ENCODE data around the gene MGAT5. TPM values are rescaled to one million over a fixed set of nuclear protein-coding genes. Genes with fewer than 3 reads are reported as not detected.
A peak's percentile ranks its signal among the peaks of the same experiment; 100 is the strongest.

MGAT5 gene
- total and polyA plus RNA-seq, 4 donors: 3.6 to 53.7 (median 31.3) TPM

DNA sequence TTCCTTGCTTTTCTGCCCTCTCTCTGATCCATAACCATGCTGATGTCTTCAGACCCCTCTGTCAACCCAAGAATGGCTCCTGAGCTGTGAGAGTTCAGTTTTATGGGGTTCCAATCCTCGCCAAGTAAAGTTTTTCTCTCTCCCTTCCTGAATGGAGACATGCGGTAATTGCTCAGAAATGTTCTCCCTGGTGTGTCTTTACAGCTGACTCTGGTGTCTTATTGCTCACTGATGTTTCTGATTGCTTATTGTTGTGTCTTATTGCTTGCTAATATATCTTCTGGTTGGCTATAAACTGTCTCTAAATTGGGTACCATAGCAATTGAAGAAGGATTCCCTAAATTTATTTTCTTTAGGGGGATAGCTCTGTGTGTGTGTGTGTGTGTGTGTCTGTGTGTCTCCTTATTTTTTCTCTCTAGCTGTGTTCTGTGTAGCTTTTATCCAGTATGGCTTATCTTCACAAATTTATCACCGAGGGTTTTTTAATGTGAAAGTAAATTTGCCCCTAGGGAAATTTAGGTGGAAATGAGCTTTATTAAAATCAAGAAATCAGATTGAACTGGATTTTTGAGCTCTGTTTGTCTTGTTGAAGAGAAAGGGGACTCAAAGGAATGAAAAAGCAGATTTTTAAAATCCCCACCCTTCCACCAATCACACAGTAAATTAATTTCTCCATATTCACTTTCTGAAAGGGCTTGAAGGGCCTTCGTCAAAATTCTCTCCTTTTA is 19.5 kb downstream of the MGAT5 start:
- no peak overlapping the region for H3K27ac ChIP-seq (ENCODE audit: low read depth in 1 of 2, low read length in 1 of 2)

DNA sequence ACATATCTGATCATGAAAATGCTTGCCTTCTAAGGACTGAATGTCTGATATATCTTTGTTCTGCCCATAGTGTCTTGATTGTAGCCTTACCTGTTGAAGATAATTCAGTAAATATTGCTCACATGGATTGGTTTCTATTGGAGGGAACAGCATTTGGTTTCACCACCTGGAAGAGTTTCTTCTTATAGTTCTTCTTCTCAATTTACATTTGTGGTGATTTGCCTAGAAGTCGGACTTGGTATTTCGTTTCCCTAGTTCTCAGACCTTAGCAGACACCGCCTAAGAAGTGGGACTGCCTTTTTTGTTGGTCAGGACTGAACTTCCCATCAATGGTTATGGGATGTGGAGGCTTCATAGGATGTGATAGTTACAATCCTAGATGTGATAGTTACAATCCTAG is 20.2 kb downstream of the MGAT5 start:
- Histone ChIP-seq H3K27me3 (ENCODE audit: control insufficient read depth in 3 of 3, insufficient read depth in 3 of 3, low read length in 2 of 3) (no peaks in the 10 kb centered on the region), H3K9ac (ENCODE audit: insufficient read depth in 1 of 2, low read length in 2 of 2) (no peak overlapping the region), H3K4me1 (ENCODE audit: control insufficient read depth in 5 of 5, insufficient read depth in 5 of 5, low read length in 5 of 5) (peaks cover 0 to 35% (median 3%) of the 10 kb centered on the region in 5 donors), H3K4me3 (no peak overlapping the region), H3K36me3 (ENCODE audit: control insufficient read depth in 4 of 4, insufficient read depth in 4 of 4, low read length in 4 of 4) (peaks cover 0 to 4% (median 2%) of the 10 kb centered on the region in 4 donors), H3K9me3 (ENCODE audit: control insufficient read depth in 4 of 4, insufficient read depth in 3 of 4, low read length in 3 of 4) (no peaks in the 10 kb centered on the region), H3K27ac (ENCODE audit: low read depth in 1 of 2, low read length in 1 of 2) (peak overlapping the region in 1 of 2 donors; percentile 25)
- TF ChIP-seq, protein P1, sequence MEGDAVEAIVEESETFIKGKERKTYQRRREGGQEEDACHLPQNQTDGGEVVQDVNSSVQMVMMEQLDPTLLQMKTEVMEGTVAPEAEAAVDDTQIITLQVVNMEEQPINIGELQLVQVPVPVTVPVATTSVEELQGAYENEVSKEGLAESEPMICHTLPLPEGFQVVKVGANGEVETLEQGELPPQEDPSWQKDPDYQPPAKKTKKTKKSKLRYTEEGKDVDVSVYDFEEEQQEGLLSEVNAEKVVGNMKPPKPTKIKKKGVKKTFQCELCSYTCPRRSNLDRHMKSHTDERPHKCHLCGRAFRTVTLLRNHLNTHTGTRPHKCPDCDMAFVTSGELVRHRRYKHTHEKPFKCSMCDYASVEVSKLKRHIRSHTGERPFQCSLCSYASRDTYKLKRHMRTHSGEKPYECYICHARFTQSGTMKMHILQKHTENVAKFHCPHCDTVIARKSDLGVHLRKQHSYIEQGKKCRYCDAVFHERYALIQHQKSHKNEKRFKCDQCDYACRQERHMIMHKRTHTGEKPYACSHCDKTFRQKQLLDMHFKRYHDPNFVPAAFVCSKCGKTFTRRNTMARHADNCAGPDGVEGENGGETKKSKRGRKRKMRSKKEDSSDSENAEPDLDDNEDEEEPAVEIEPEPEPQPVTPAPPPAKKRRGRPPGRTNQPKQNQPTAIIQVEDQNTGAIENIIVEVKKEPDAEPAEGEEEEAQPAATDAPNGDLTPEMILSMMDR (IDR thresholded peaks at IDR 0.05; ENCODE audit: control extremely low read depth, extremely low read depth): no peak
- WGBS, 2 donors: 94 to 99% methylated on average over 3 of the region's 3 CpGs
- DNase-seq (no peak), ATAC-seq (ENCODE audit: insufficient read depth, low FRiP score) (no peak)

More for the DNA sequence above, 19.5 kb downstream of the MGAT5 start:
- Histone ChIP-seq H3K4me3 (no peak overlapping the region), H3K9me3 (ENCODE audit: control insufficient read depth in 4 of 4, insufficient read depth in 3 of 4, low read length in 3 of 4) (no peaks in the 10 kb centered on the region), H3K9ac (ENCODE audit: insufficient read depth in 1 of 2, low read length in 2 of 2) (no peak overlapping the region), H3K27me3 (ENCODE audit: control insufficient read depth in 3 of 3, insufficient read depth in 3 of 3, low read length in 2 of 3) (no peaks in the 10 kb centered on the region), H3K36me3 (ENCODE audit: control insufficient read depth in 4 of 4, insufficient read depth in 4 of 4, low read length in 4 of 4) (peaks cover 0 to 4% (median 2%) of the 10 kb centered on the region in 4 donors), H3K4me1 (ENCODE audit: control insufficient read depth in 5 of 5, insufficient read depth in 5 of 5, low read length in 5 of 5) (peaks cover 0 to 28% (median under 1%) of the 10 kb centered on the region in 5 donors)
- DNase-seq (no peak), ATAC-seq (ENCODE audit: insufficient read depth, low FRiP score) (no peak)
- WGBS, 2 donors: 92 to 96% methylated on average over 4 of the region's 4 CpGs
- TF ChIP-seq, protein P1 (IDR thresholded peaks at IDR 0.05; ENCODE audit: control extremely low read depth, extremely low read depth): no peak

DNA sequence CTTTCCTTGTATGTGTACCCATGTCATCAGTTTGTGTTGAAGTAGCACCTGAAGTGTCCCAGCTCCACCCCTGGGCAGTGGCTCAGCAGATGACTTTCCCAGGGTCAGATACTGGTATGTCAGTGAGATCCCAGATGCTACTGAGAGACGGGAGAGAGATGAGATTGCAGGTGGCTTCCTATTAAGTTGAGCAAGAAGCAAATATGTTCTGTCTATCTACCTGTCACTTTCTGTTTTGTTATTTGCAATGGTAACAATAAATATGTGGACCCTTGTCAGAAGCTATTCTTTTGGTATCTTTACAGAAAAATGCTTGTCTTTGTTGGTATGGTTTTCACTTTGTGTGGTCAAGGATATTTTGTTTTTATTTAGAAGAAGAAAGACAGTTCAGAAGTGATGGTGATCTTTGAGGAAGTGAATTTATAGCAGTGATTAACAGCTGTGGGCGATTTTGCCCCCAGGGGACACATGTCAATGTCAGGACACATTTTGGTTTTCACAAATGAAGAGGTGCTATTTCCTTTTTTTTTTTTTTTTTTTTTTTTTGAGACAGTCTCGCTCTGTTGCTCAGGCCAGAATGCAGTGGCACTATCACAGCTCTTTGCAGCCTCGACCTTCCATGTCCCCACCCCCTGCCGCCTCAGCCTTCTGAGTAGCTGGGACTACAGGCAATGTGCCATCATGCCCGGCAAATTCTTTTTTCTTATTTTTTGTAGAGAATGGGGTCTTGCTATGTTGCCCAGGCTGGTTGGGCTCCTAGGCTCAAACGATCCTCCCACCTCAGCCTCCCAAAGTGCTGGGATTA is 21.4 kb downstream of the MGAT5 start:
- TF ChIP-seq, protein P1 (IDR thresholded peaks at IDR 0.05; ENCODE audit: control extremely low read depth, extremely low read depth): no peak
- Histone ChIP-seq H3K36me3 (ENCODE audit: control insufficient read depth in 4 of 4, insufficient read depth in 4 of 4, low read length in 4 of 4) (peaks cover 0 to 4% (median 2%) of the 10 kb centered on the region in 4 donors), H3K9me3 (ENCODE audit: control insufficient read depth in 4 of 4, insufficient read depth in 3 of 4, low read length in 3 of 4) (no peaks in the 10 kb centered on the region), H3K27me3 (ENCODE audit: control insufficient read depth in 3 of 3, insufficient read depth in 3 of 3, low read length in 2 of 3) (no peaks in the 10 kb centered on the region), H3K27ac (ENCODE audit: low read depth in 1 of 2, low read length in 1 of 2) (no peak overlapping the region), H3K9ac (ENCODE audit: insufficient read depth in 1 of 2, low read length in 2 of 2) (no peak overlapping the region), H3K4me1 (ENCODE audit: control insufficient read depth in 5 of 5, insufficient read depth in 5 of 5, low read length in 5 of 5) (peaks cover 0 to 42% (median 3%) of the 10 kb centered on the region in 5 donors), H3K4me3 (no peak overlapping the region)
- no peak for ATAC-seq (ENCODE audit: insufficient read depth, low FRiP score)
- DNase-seq: no peak
- WGBS, 2 donors: 81% methylated on average over 7 of the region's 7 CpGs
